GM12878 (cell line): ENCODE results near the gene YWHAG. TPM values are rescaled to one million over a fixed set of nuclear protein-coding genes. Genes with fewer than 3 reads are reported as not detected.
A peak's percentile ranks its signal among the peaks of the same experiment; 100 is the strongest.

Experiments used
- BRCA1 ChIP-seq: IDR thresholded peaks from 2 replicates; pipeline ENCODE4 v1.6.1; 2011; ENCODE audit warnings: low read depth, low read length, improper control_type of control experiment
- CBX3 ChIP-seq: fragments of 200-600 bp; sonication (generic); IDR thresholded peaks from 2 replicates; pipeline ENCODE4 v1.6.1; 2016; ENCODE audit warnings: low read depth, borderline replicate concordance
- EGR1 ChIP-seq, 2 experiments: IDR thresholded peaks; 1 replicate in 1 of 2; 2 replicates in 1 of 2; pipeline ENCODE4 v1.6.1; 2011 to 2012; ENCODE audit warnings: low read depth in 2 of 2, low read length in 2 of 2, borderline replicate concordance in 1 of 2, mild to moderate bottlenecking in 1 of 2, moderate library complexity in 1 of 2
- EP300 ChIP-seq, 2 experiments: fragments of 150-350 bp in 1 of 2; IDR thresholded peaks; 2 replicates each; pipeline ENCODE4 v1.6.1; 2011 to 2012; ENCODE audit warnings: low read depth in 2 of 2, low read length in 2 of 2, borderline replicate concordance in 1 of 2, improper control_type of control experiment in 1 of 2, inconsistent platforms in 1 of 2; ENCODE audit not compliant: control insufficient read depth in 1 of 2
- HDAC2 ChIP-seq: fragments of 200-600 bp; sonication (generic); IDR thresholded peaks from 2 replicates; pipeline ENCODE4 v1.6.1; 2017
- KAT2A ChIP-seq: conservative IDR thresholded peaks from 2 replicates; pipeline ENCODE4 v1.6.1; 2011; ENCODE audit warnings: low read depth, low read length; ENCODE audit not compliant: control insufficient read depth
- NFIC ChIP-seq: IDR thresholded peaks from 2 replicates; pipeline ENCODE4 v1.6.1; 2012; ENCODE audit warnings: low read depth, mild to moderate bottlenecking, inconsistent platforms, low read length, moderate library complexity
- NFXL1 ChIP-seq: fragments of 450-650 bp; IDR thresholded peaks from 2 replicates; pipeline ENCODE4 v1.6.1; 2017; ENCODE audit warnings: antibody characterized with exemption, mild to moderate bottlenecking, borderline replicate concordance
- NR2F1 ChIP-seq: fragments of 450-650 bp; conservative IDR thresholded peaks from 2 replicates; pipeline ENCODE4 v1.6.1; 2017; ENCODE audit warnings: mild to moderate bottlenecking
- PAX5 ChIP-seq: IDR thresholded peaks from 2 replicates; pipeline ENCODE4 v1.6.1; 2011; ENCODE audit warnings: low read depth, low read length, borderline replicate concordance
- PAX8 ChIP-seq: fragments of 450-650 bp; IDR thresholded peaks from 2 replicates; pipeline ENCODE4 v1.6.1; 2017; ENCODE audit warnings: mild to moderate bottlenecking, moderate library complexity
- RAD21 ChIP-seq: IDR thresholded peaks from 2 replicates; pipeline ENCODE4 v1.6.1; 2011; ENCODE audit warnings: mild to moderate bottlenecking, low read depth, low read length, moderate library complexity; ENCODE audit not compliant: insufficient read depth
- RFX5 ChIP-seq: IDR thresholded peaks from 2 replicates; pipeline ENCODE4 v1.6.1; 2011; ENCODE audit warnings: low read depth, low read length, improper control_type of control experiment
- SIN3A ChIP-seq: IDR thresholded peaks from 2 replicates; pipeline ENCODE4 v1.6.1; 2012; ENCODE audit warnings: low read depth, low read length, improper control_type of control experiment
- SMC3 ChIP-seq: IDR thresholded peaks from 2 replicates; pipeline ENCODE4 v1.6.1; 2011; ENCODE audit warnings: low read length, improper control_type of control experiment, borderline replicate concordance
- SREBF2 ChIP-seq: IDR thresholded peaks from 2 replicates; pipeline ENCODE4 v1.6.1; 2012; ENCODE audit warnings: mild to moderate bottlenecking, low read length
- SUZ12 ChIP-seq: fragments of 200-600 bp; sonication (generic); IDR thresholded peaks from one replicate; pipeline ENCODE4 v1.6.1; 2018; ENCODE audit warnings: antibody characterized with exemption, mild to moderate bottlenecking; ENCODE audit not compliant: unreplicated experiment
- YBX1 ChIP-seq: fragments of 450-650 bp; IDR thresholded peaks from 2 replicates; pipeline ENCODE4 v1.6.1; 2016; ENCODE audit warnings: antibody characterized with exemption
- ZNF24 ChIP-seq: fragments of 450-650 bp; IDR thresholded peaks from 2 replicates; pipeline ENCODE4 v1.6.1; 2017; ENCODE audit warnings: antibody characterized with exemption, mild to moderate bottlenecking
- polyA plus RNA-seq, 11 experiments: library from polyadenylated mRNA; depleted of rRNA in 4 of 11; unstranded in 6 of 11; stranded (reverse) in 5 of 11; fragments of >200 nt; fragmentation: Nextera tagmentation in 4 of 11; fragmentation: Illumina TruSeq in 1 of 11; extraction: Ambion mirVana in 4 of 11; extraction: Trizol in 1 of 11; gene quantifications; 1 replicate in 1 of 11; 2 replicates in 10 of 11; pipeline versions ENCODE4 v1.2.1 to v1.2.3, GENCODE V29; 2011 to 2016; ENCODE audit warnings: inconsistent platforms in 2 of 11, missing spikeins in 2 of 11, low read depth in 1 of 11
- total RNA-seq, 4 experiments: library from RNA; depleted of rRNA in 3 of 4; stranded (reverse); fragments of >200 nt in 3 of 4; fragmentation: Illumina TruSeq in 1 of 4; extraction: Trizol in 1 of 4; gene quantifications; 2 replicates each; pipeline versions ENCODE4 v1.2.1 to v1.2.3, GENCODE V29; 2013 to 2021
- TF ChIP-seq, protein P1 (sequence below): fragments of 150-350 bp; IDR thresholded peaks from 2 replicates; pipeline ENCODE4 v1.6.1; 2014; ENCODE audit warnings: mild to moderate bottlenecking, low read depth, low read length
- TF ChIP-seq, protein P2 (sequence below): fragments of 150-350 bp; IDR thresholded peaks from 2 replicates; pipeline ENCODE4 v1.6.1; 2016; ENCODE audit warnings: low read depth, low read length
- TF ChIP-seq, protein P3 (sequence below): fragments of 450-650 bp; conservative IDR thresholded peaks from 2 replicates; pipeline ENCODE4 v1.6.1; 2017; ENCODE audit warnings: mild to moderate bottlenecking, moderate library complexity
- TF ChIP-seq, protein P4 (sequence below): IDR thresholded peaks from 2 replicates; pipeline ENCODE4 v1.6.1; 2012; ENCODE audit warnings: low read depth, low read length, improper control_type of control experiment

The YWHAG gene
- total and polyA plus RNA-seq, 10 of the 15 experiments (the other 5 are each of a cell fraction or from before 2014, with no cell fraction given) = 20.2 to 157 (median 41.3) TPM

DNA sequence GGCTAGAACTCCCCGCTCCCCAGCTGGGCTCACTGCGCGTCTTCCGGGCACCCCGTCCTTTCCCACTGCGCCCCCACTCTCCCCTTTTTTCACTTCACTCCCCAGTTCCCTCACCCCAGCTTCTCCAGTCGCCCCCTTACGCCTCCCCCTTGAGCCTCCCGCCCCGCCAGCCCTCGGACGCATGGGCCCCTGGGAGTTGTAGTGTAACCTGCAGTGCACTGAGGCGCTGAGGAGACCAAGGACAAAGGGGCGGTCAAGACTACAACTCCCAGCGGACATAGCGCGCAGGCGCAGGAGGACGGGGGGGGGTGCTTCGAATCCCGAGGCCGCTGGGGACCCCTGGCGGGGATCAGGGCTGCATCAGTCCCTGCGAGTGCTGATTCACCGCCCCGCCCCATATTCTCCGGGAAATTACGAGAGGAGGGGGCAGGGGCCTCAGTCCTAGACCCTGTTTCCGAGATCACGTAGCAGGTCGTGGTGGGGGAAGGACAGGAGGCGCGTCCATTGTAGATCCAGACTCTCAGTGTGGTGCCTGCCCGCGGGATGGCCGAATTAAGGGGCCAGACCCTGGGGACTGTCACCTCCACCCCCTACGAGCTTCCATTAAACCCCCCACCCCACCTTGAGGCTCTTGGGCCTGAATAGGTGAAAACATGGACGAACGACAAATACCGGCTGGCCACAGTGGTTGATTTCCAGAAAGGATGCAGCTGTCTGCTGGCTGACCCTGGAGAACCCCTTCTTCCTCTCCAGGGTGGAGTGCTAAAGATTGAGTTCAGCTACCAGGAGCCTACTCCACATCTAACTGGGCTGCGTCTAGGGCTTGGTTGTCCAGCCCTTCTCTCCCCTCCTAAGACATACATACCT is 553 bp upstream of the YWHAG start (continued):
- TF ChIP-seq, protein P1, sequence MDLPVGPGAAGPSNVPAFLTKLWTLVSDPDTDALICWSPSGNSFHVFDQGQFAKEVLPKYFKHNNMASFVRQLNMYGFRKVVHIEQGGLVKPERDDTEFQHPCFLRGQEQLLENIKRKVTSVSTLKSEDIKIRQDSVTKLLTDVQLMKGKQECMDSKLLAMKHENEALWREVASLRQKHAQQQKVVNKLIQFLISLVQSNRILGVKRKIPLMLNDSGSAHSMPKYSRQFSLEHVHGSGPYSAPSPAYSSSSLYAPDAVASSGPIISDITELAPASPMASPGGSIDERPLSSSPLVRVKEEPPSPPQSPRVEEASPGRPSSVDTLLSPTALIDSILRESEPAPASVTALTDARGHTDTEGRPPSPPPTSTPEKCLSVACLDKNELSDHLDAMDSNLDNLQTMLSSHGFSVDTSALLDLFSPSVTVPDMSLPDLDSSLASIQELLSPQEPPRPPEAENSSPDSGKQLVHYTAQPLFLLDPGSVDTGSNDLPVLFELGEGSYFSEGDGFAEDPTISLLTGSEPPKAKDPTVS = no peak; the same call in 1 of the 2 replicates
- TF ChIP-seq BRCA1 = no peak
- no peak for TF ChIP-seq SREBF2
- TF ChIP-seq, protein P2, sequence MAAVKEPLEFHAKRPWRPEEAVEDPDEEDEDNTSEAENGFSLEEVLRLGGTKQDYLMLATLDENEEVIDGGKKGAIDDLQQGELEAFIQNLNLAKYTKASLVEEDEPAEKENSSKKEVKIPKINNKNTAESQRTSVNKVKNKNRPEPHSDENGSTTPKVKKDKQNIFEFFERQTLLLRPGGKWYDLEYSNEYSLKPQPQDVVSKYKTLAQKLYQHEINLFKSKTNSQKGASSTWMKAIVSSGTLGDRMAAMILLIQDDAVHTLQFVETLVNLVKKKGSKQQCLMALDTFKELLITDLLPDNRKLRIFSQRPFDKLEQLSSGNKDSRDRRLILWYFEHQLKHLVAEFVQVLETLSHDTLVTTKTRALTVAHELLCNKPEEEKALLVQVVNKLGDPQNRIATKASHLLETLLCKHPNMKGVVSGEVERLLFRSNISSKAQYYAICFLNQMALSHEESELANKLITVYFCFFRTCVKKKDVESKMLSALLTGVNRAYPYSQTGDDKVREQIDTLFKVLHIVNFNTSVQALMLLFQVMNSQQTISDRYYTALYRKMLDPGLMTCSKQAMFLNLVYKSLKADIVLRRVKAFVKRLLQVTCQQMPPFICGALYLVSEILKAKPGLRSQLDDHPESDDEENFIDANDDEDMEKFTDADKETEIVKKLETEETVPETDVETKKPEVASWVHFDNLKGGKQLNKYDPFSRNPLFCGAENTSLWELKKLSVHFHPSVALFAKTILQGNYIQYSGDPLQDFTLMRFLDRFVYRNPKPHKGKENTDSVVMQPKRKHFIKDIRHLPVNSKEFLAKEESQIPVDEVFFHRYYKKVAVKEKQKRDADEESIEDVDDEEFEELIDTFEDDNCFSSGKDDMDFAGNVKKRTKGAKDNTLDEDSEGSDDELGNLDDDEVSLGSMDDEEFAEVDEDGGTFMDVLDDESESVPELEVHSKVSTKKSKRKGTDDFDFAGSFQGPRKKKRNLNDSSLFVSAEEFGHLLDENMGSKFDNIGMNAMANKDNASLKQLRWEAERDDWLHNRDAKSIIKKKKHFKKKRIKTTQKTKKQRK = no peak
- TF ChIP-seq CBX3 = no peak
- no peak for TF ChIP-seq EP300 (IDR thresholded peaks at IDR 0.05; ENCODE audit: borderline replicate concordance in 1 of 2, control insufficient read depth in 1 of 2, low read depth in 2 of 2, low read length in 2 of 2)
- no peak for TF ChIP-seq NFXL1
- no peak for TF ChIP-seq ZNF24
- TF ChIP-seq PAX8 = no peak
- TF ChIP-seq PAX5 = peak; percentile 71; the same call in 1 of the 2 replicates
- TF ChIP-seq NR2F1 = peak; percentile 51
- TF ChIP-seq SUZ12 = no peak
- TF ChIP-seq RAD21 = peak; percentile 49; the same call in 1 of the 2 replicates
- TF ChIP-seq NFIC = no peak
- TF ChIP-seq, protein P3, sequence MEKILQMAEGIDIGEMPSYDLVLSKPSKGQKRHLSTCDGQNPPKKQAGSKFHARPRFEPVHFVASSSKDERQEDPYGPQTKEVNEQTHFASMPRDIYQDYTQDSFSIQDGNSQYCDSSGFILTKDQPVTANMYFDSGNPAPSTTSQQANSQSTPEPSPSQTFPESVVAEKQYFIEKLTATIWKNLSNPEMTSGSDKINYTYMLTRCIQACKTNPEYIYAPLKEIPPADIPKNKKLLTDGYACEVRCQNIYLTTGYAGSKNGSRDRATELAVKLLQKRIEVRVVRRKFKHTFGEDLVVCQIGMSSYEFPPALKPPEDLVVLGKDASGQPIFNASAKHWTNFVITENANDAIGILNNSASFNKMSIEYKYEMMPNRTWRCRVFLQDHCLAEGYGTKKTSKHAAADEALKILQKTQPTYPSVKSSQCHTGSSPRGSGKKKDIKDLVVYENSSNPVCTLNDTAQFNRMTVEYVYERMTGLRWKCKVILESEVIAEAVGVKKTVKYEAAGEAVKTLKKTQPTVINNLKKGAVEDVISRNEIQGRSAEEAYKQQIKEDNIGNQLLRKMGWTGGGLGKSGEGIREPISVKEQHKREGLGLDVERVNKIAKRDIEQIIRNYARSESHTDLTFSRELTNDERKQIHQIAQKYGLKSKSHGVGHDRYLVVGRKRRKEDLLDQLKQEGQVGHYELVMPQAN = no peak
- no peak for TF ChIP-seq YBX1
- TF ChIP-seq SMC3 = peak; percentile 49
- TF ChIP-seq, protein P4, sequence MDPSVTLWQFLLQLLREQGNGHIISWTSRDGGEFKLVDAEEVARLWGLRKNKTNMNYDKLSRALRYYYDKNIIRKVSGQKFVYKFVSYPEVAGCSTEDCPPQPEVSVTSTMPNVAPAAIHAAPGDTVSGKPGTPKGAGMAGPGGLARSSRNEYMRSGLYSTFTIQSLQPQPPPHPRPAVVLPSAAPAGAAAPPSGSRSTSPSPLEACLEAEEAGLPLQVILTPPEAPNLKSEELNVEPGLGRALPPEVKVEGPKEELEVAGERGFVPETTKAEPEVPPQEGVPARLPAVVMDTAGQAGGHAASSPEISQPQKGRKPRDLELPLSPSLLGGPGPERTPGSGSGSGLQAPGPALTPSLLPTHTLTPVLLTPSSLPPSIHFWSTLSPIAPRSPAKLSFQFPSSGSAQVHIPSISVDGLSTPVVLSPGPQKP = no peak
- TF ChIP-seq SIN3A = no peak
- no peak for TF ChIP-seq RFX5
- TF ChIP-seq HDAC2 = no peak
- TF ChIP-seq EGR1 (IDR thresholded peaks at IDR 0.05; ENCODE audit: borderline replicate concordance in 1 of 2, low read depth in 2 of 2, low read length in 2 of 2) = no peak
- TF ChIP-seq KAT2A = no peak
